ENCODE results near the gene TSR3. TPM values are rescaled to one million over a fixed set of nuclear protein-coding genes. Genes with fewer than 3 reads are reported as not detected.

TSR3 gene
- total RNA-seq, 1 experiment from 2014 or later = 52.7 TPM

GRCh38 chr16:1378804-1379303 lies 27.2 kb upstream of the TSR3 start:
- Histone ChIP-seq H3K27ac (ENCODE audit: low read depth, low read length) (peak overlapping the region; percentile 89), H3K9me3 (ENCODE audit: control insufficient read depth in 1 of 2, insufficient read depth in 1 of 2, low read depth in 1 of 2, low read length in 2 of 2) (no peaks in the 10 kb centered on the region), H3K27me3 (ENCODE audit: insufficient read depth, low read length) (no peaks in the 10 kb centered on the region), H3K36me3 (ENCODE audit: control insufficient read depth in 1 of 2, insufficient read depth in 2 of 2, low read length in 2 of 2) (peaks cover 0 to 7% of the 10 kb centered on the region in 2 experiments; a peak in 1 of 4 replicates), H2AFZ (ENCODE audit: low read depth, low read length, poor library complexity, severe bottlenecking) (no peak overlapping the region), H3K79me2 (ENCODE audit: insufficient read depth, low read length) (peaks cover 34% of the 10 kb centered on the region), H3K4me2 (ENCODE audit: low read length) (peak overlapping the region; percentile 98), H3K4me1 (ENCODE audit: control insufficient read depth in 1 of 2, insufficient read depth in 2 of 2, low read length in 2 of 2) (peaks cover 12 to 19% of the 10 kb centered on the region in 2 experiments), H3K4me3 (replicated peaks in 1 of 2; ENCODE audit: low read depth in 1 of 2, low read length in 2 of 2) (peak overlapping the region; percentile 75 to 89), H4K20me1 (ENCODE audit: insufficient read depth) (no peaks in the 10 kb centered on the region), H3K9ac (ENCODE audit: low read length) (peak overlapping the region; percentile 100), H3K9me2 (ENCODE audit: insufficient read depth) (no peaks in the 10 kb centered on the region)
- intact Hi-C loops (cut with micrococcal nuclease) = no loop called here
- ChIA-PET CTCF (interaction anchor here (1.2 to 1.4 kb wide), 2 partner anchors 13 to 15 kb away, joined by 3 to 4 read pairs; no protein-coding TSS in a partner anchor), POLR2A (no interaction called here), RAD21 (ENCODE audit: low non-redundant PET in 1 of 2, low total read pairs in 2 of 2, uncharacterized antibody in 2 of 2, unreplicated experiment in 2 of 2) (interaction anchor here in 1 of 2 experiments (1.1 kb wide), 1 partner anchor 16 kb away, joined by 3 read pairs; no protein-coding TSS in a partner anchor)
- DNase-seq (ENCODE audit: low read depth, low spot score) = no peak
- BruUV-seq (replicated peaks) = no TSS peak
- TF ChIP-seq POLR2A (IDR thresholded peaks at IDR 0.05; ENCODE audit: borderline replicate concordance, extremely low read depth, insufficient read depth, insufficient read length) (no peak), TCF7L2 (IDR thresholded peaks at IDR 0.05; ENCODE audit: borderline replicate concordance, extremely low read depth, insufficient read depth, insufficient read length) (peak; percentile 22), SP1 (IDR thresholded peaks at IDR 0.05; ENCODE audit: low read depth) (0 out of 2 replicates have a peak, but pooled peaks have one; percentile 8), EZH2phosphoT487 (IDR thresholded peaks at IDR 0.05; ENCODE audit: borderline replicate concordance) (no peak), ATF3 (IDR thresholded peaks at IDR 0.05) (no peak), FOSL1 (IDR thresholded peaks at IDR 0.05; ENCODE audit: low read depth) (no peak), RAD21 (IDR thresholded peaks at IDR 0.05; ENCODE audit: low read depth) (no peak), SIN3A (IDR thresholded peaks at IDR 0.05; ENCODE audit: low read depth) (peak; percentile 19; the same call in 1 of the 2 replicates), EZH2 (IDR thresholded peaks at IDR 0.05) (no peak), POLR2AphosphoS5 (IDR thresholded peaks at IDR 0.05; ENCODE audit: low read depth, low read length) (no peak)
- peak; percentile 67 for ATAC-seq
